ENCODE measurements around the gene SPATC1L. TPM values are rescaled to one million over a fixed set of nuclear protein-coding genes. Genes with fewer than 3 reads are reported as not detected.
"Not testable (repeated sequence)": the region's sequence is repeated elsewhere in the genome, so short reads cannot be mapped to it uniquely, and the experiment has no call there.

SPATC1L gene
- polyA plus RNA-seq, 5 donors: 7.7 to 18.6 (median 11.1) TPM

- DNase-seq: no peak
Observed at GRCh38 chr21:46151261-46151988, 32.8 kb downstream of the SPATC1L start.

- no peak for DNase-seq
Observed at GRCh38 chr21:46150491-46151121, 33.7 kb downstream of the SPATC1L start.

DNA sequence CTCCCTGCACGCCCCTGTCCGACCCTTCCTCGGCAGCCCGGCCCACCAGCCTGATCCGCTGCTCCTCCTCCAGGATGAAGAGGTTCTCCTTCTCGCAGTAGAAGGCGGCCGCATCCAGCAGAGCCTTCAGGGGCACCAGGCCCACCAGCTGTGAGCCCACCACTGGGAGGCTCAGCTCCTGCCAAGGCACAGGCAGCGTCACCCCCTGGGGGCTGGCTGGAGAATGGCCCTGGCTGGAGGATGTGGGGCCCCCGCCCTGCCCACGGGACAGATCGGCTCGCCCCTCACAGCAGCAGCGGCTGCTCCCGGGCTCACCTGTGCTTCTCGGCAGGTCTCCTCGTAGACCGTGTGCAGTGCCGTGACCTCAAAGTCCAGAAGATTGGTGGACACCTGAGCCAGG lies 34.2 kb downstream of the SPATC1L start:
- no peak for DNase-seq

GRCh38 chr21:46149205-46149901 lies 34.9 kb downstream of the SPATC1L start:
- no peak for DNase-seq

DNA sequence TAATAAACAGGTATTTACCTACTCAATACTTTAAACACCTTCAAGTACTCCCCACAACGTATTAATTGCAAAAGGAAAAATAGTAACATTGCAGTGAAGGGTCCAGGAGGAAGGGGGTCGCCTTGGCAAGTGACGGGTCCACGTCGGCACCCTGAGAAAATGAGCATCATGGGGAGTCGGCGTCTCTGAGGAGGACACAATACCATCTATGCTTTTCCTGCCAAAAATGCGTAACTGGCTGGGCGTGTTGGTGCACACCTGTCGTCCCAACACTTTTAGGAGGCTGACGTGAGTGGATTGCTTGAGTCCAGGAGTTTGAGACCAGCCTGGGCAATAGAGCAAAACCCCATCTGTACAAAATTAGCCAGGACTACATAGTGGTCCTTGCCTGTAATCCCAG lies 36.2 kb downstream of the SPATC1L start:
- no peak for DNase-seq

DNA sequence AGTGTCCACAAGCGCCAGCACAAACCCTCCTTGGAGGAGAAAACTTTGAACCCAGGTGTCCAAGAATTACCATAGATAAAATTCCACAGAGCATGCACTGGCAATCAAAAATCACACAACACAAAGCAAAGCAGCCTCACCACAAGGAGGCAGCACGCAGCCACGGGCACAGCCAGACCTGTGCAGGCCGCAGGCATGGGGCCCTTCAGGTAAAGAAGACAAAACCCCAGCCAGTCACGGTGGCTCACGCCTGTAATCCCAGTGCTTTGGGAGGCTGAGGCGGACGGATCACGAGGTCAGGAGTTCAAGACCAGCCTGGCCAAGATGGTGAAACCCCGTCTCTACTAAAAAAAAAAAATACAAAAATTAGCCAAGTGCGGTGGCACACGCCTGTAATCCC lies 36.8 kb downstream of the SPATC1L start:
- not testable (repeated sequence) for DNase-seq

DNA sequence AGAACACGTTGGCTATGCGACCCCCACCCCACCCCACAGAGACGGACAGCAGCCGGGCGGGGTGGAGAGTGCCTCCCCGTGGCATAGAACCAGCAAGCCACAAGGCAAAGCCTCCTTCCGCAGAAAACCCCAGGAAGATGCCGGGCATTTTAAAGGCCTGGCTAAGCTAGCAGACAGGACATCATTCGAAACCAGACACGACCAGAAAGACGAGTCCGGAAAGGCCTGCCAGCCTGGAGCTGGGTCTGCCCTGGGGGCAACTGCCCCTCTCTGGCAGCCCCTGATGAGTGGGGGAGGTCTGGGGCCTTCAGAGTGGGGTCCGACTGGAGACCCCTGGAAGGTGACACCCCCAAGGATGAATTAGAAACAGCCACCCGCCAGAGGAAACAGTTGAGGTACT lies 37.4 kb downstream of the SPATC1L start:
- no peak for DNase-seq

DNA sequence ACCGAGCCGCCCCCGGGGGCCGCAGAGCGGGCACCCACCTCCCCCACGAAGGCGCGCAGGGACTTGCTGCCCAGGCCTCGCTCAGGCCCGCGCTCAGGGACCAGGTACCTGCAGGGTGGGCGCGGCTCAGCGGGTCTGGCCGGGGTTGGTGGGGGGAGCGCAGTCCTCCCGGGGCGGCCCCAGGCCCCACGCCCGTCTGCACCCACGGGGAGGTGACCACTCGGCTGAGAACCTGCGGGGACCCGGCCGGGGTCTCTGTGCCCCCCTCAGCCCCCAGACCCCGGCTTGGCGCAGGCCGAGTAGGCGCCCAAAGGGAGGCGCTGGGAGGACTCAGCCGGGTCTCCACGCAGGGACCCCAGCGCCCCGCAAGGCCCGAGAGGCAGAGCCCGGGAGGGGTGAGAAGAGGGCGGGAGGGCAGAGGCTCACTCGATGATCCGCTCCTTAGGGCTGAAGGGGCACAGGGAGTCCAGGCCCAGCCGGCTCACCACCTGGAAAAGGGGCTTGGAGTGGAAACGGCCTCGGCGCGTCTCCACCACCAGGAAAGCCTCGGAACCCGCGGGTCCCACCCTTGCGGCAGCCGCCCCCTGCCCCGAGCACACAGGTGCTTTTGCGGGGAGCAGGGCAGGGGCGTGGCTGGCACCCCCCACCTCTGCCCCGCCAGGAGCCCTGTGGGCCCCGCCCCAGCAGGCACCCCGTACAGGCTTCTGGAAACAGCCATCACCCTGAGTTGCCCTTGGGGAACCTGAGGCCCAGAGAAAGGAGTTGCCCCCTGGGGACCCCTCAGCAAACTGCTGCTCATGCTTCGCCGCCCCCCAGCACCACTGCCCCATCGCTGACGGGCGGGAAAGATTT lies 38.2 kb downstream of the SPATC1L start:
- no peak for DNase-seq

DNA sequence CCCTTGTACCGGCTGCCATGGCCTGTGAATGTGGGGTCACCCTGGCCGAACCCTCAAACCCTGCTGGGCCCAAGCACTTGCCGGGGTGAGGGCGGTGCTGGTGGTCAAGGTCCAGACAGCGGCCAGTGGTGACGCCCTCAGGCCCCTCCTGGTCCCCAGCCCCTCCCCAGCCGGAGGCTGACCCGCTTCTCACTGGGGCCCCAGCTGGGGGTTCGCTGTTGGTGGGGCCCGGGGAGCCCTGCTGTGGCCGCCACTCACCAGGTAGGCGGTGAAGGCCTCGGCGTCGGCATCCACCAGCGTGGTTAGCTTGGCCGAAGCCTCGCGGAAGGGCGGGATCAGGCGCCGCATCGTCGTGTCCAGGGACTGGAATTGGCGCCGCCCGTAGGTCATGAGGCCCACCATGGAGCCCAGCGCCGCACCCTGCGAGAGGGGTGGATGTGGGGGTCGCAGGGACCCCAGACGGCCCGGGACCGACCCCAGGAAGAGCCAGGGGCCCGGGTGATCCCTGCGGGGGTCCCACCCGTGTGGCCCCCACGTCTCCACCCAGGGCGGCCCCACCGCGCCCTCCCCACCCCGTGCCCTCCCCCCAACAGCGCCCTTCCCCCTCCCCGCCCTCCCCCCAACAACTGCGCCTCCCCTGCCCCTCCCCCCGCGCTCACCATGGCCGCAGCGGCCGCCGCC lies 39.0 kb downstream of the SPATC1L start:
- no peak for DNase-seq

- DNase-seq: no peak
Observed at GRCh38 chr21:46144464-46145070, 39.7 kb downstream of the SPATC1L start.

DNA sequence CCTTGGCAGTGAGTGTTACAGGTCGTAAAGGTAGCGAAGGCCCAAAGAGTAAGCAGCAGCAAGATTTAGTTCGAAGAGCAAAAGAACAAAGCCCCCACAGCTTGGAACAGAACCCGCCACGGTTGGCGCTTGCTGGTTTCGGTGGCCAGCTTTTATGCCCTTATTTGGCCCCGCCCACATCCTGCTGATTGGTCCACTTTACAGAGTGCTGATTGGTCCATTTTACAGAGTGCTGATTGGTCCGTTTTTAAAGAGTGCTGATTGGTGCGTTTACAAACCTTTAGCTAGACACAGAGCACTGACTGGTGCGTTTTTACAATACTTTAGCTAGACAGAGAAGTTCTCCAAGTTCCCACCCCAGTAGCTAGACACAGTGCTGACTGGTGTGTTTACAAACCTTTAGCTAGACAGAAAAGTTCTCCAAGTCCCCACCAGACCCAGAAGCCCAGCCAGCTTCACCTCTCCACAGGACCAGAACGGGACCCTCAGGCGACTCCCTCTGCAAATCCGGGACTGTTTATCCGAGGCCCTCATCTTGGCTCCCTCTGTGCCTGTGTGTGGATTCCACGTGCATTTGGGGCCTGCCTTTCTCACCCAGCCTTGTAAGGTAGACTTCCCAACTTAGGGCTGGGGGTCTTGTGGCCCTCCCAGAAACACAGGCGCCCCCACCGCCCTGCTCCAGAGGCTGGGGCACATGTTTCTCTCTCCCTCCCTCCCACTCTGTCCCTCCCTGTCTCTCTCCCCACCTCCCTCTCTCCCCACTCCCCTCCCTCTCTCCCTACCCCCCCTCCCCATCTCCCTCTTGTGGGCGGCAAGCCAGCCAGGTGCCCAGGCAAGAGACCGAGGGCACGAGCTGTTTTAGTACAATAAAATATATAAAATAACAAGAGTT lies 41.4 kb downstream of the SPATC1L start:
- no peak for DNase-seq

GRCh38 chr21:46141767-46142581 lies 42.3 kb downstream of the SPATC1L start:
- DNase-seq: no peak

DNA sequence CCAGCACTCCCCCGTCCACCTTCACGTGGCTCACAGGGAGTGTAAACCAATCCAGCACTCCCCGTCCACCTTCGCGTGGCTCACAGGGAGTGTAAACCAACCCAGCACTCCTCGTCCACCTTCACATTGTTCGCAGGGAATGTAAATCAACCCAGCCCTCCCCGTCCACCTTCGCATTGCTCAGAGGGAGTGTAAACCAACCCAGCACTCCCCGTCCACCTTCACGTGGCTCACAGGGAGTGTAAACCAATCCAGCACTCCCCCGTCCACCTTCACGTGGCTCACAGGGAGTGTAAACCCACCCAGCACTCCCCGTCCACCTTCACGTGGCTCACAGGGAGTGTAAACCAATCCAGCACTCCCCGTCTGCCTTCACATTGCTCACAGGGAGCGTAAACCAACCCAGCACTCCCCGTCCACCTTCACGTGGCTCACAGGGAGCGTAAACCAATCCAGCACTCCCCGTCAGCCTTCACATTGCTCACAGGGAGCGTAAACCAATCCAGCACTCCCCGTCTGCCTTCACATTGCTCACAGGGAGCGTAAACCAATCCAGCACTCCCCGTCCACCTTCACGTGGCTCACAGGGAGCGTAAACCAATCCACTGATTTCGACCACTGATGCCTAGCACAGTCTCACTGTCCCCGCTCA lies 43.8 kb downstream of the SPATC1L start:
- not testable (repeated sequence) for DNase-seq

- DNase-seq: no peak
Observed at GRCh38 chr21:46139686-46140085, 44.6 kb downstream of the SPATC1L start.

DNA sequence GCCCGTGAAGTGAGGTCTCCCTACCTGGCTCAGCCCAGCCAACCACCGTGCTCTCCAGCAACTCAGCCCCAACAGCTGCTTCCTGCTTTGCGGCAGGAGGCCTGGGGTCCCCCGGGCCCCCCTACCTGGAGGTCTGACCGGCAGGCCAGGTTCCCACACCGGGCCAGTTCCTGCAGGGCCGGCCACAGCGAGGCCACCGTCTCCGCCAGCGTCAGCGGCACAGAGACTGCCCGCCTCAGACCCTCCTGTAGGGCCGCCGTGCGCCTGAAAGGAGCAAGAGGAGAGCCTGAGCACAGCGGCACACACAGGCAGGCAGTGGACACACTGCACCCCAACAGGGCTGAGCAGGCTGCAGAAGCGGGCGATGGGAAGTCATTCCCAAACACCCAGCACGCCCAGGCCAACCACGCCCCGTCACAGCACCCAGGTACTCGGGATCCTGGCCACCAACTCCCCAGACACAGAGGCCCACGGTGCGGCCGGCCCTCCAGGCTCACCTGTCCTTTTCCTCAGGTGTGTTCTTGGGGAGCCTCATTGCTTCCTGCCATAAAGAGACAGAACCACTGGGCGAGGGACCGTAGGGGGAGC lies 45.8 kb downstream of the SPATC1L start:
- no peak for DNase-seq

DNA sequence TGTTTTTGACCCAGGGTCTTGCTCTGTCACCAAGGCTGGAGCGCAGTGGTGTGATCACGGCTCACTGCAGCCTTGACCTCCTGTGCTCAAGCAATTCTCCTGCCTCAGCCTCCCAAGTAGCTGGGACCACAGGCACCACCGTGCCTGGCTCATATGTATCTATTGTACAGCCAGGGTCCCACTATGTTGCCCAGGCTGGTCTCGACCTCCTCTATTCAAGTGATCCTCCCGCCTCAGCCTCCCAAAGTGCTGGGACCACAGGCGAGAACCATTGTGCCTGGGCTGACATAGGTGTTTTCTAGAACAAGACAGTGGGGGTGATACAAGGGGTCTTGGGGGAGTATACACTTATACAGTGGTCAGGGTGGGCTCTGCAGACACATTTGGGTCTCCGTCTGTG lies 46.4 kb downstream of the SPATC1L start:
- DNase-seq: no peak

- no peak for DNase-seq
Observed at GRCh38 chr21:46136739-46137349, 47.4 kb downstream of the SPATC1L start.
